ENCODE results near the gene ATG10.
"Not testable (repeated sequence)": the region's sequence is repeated elsewhere in the genome, so short reads cannot be mapped to it uniquely, and the experiment has no call there.

Gene ATG10

GRCh38 chr5:82139837-82140236, 168.0 kb downstream of the ATG10 start:
- DNase-seq, result not testable (repeated sequence)

GRCh38 chr5:82142217-82142841, 170.5 kb downstream of the ATG10 start:
- no peak for DNase-seq

- no peak for DNase-seq
Observed at GRCh38 chr5:82142928-82143577, 171.2 kb downstream of the ATG10 start.

DNA sequence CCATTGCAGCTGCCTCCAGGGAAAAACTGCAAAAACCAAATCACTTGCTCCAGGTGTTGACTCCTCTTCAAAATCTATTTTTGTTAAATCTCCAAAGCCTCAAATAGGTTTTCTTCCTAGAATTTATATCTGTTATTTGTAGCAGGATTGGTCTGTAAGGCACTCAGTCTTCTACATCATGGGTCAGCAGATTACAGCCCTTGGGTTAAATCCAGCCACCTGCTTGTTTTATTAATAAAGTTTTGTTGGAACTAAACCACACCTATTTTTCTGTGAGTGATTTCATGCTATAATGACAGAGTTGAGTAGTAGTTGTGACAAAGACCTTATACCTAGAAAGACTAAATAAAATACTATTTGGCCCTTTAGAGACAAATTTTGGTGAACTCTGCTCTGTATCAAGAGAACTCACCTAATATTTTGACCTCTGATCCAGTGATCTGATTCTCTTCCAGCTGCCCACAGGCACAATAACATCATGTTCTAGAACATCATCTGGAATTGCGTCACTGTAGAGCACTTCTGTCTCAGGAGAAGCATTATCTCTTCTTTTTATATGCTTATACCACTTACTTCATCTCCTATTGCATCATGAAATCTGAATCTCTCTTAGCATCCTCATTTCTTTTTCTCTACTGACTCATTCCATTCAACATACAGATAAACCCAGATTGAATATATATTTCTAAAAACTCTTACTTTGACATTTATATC, 176.2 kb downstream of the ATG10 start:
- DNase-seq, result no peak

GRCh38 chr5:82149434-82149833, 177.6 kb downstream of the ATG10 start:
- DNase-seq, result no peak

GRCh38 chr5:82150559-82150958, 178.7 kb downstream of the ATG10 start:
- no peak for DNase-seq

- no peak for DNase-seq
Observed at GRCh38 chr5:82151204-82151603, 179.4 kb downstream of the ATG10 start.

GRCh38 chr5:82151662-82152061, 179.8 kb downstream of the ATG10 start:
- no peak for DNase-seq

- DNase-seq, result no peak
Observed at GRCh38 chr5:82152978-82153481, 181.2 kb downstream of the ATG10 start.

DNA sequence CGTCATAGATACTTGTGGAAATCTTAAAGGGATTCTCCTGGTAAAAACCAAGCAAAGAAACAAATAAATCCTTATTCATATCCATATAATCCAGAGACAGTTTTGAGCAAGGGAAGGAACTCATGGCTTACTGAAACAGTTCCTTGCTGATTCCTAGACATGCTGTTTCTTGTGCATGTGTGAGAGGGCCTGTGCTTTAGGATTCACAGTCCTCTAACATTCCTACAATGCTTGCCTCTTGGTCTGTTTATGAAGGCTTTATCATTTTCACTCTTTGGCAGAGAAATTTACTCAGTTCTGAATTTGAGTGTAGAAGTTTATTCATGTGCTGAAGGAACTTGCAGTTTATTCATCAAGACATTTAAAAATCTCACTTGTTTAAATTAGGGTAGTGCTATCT, 183.0 kb downstream of the ATG10 start:
- DNase-seq, result no peak

GRCh38 chr5:82155305-82155704, 183.5 kb downstream of the ATG10 start:
- DNase-seq, result no peak

DNA sequence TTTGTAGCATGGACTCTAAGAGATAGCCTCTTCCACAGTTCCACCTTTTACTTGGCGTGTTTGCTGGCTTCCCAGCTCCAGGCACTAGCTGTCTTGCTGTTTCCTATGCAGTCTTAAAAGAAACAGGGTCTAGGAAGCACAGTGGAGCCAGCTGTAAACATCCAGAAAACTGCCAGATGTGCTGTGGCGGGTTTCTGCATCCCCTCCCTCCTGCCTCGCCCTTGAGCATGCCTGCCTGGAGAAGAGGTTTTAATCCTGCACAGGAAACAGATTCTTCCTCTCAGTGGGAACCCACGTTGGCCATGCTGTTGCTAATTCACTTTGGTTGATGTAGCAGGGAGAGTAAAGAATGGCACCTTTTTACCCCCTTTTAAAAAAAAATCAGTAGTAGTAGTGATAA, 185.1 kb downstream of the ATG10 start:
- no peak for DNase-seq

GRCh38 chr5:82158755-82159413, 187.1 kb downstream of the ATG10 start:
- peak in 1 of 2 experiments; percentile 47 for DNase-seq

- no peak for DNase-seq
Observed at GRCh38 chr5:82160948-82161347, 189.1 kb downstream of the ATG10 start.

- DNase-seq, result no peak
Observed at GRCh38 chr5:82162573-82162972, 190.8 kb downstream of the ATG10 start.

DNA sequence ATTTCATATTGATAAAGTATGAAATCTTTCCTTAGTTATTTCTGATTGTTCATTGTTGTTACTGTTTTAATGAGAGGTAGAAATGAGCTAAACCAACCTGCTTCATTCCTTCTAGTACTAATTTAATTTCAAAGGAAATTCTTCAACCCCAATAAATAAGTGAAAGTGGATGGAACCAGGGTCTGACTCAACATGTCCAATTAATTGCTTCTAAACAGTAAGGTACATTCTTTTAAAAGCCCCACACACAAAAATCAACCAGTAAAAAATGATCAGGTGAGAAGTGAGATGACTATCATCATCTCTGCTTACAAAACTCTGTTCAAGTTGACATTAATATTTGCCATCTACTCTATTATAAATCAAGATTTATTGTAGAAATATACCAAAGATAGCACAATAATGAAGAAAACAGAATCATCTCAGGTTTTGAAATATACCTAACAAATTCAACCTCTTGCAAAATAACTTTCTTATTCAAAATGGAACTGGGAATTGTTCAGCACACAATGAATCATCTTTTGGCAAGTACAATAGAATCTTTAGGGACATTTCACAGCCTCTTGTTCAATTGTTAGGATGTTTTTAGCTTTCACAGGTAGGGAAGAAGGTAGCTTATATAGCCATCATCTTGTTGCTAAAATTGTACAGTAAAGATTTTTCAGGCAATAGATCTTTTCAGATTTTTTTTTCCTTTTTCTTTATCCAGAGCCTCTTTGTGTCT, 191.8 kb downstream of the ATG10 start:
- no peak for DNase-seq

GRCh38 chr5:82164176-82164976, 192.6 kb downstream of the ATG10 start:
- DNase-seq, result no peak

GRCh38 chr5:82164977-82165713, 193.3 kb downstream of the ATG10 start:
- no peak for DNase-seq

DNA sequence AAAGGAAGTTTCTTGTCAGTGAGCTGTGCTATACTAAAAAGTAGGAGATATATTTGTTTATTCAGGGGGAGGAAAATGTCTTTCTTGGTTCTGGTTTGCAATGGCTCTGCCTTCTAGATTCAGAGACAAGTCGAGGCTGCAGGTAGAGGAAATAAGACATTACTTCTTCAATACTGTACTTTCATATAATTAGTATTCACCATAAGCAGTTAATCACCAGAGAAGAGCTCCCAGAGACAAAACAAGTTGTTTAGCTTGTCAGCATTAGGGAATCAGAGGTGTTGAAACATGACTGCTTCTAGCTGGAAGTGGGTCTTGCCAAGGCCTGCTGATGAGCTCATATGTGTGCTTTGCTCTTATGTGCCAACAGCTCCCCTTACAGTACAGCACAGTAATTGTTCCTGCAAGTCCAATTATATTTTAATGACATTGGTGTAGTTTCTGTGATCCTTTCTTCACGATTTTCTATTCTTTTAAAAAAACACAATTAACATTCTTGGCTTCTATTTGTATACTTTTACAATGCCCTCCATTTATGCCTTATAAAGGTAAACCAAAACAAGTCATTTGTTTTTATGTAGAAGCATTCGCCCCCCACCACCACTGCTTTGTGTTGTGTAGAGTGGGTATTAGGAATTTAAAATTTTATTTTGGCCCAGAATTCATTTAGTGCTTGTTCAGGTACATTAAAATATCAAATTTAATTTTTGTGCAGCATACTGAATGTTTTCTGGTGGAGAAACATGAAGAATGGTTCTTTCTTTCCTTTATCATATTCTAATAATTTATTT, 194.1 kb downstream of the ATG10 start:
- peak; percentile 22 to 70 for DNase-seq

DNA sequence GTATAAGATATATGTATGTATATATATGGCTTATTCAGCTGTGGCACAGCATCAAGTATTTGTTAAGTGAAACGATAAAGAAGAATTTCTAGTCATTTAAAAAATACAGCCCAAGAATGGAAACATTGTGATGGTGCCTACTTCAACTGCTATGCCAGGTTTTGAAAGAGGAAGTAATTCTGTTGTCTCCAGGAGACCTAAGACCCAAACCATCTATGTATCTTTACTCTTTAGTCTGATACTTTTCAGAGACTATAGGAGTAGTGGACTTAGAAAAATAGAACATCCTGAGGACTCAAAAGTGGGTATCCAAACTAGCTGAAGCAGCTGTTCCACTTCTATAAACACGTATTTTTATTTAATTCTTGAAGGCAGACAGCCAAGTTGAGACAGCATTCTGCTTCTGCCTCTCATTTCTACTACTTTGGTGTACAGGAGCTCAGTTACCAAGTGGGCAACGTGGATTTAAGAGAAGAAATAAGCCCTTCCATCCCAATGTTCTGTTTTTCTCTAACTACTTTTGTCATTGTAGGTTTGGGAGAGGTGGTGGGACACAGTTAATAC, 195.6 kb downstream of the ATG10 start:
- no peak for DNase-seq
